ENCODE data around the gene ZBTB38. TPM values are rescaled to one million over a fixed set of nuclear protein-coding genes. Genes with fewer than 3 reads are reported as not detected.

ZBTB38 gene
- total RNA-seq, 1 experiment from 2014 or later: 21.8 TPM

DNA sequence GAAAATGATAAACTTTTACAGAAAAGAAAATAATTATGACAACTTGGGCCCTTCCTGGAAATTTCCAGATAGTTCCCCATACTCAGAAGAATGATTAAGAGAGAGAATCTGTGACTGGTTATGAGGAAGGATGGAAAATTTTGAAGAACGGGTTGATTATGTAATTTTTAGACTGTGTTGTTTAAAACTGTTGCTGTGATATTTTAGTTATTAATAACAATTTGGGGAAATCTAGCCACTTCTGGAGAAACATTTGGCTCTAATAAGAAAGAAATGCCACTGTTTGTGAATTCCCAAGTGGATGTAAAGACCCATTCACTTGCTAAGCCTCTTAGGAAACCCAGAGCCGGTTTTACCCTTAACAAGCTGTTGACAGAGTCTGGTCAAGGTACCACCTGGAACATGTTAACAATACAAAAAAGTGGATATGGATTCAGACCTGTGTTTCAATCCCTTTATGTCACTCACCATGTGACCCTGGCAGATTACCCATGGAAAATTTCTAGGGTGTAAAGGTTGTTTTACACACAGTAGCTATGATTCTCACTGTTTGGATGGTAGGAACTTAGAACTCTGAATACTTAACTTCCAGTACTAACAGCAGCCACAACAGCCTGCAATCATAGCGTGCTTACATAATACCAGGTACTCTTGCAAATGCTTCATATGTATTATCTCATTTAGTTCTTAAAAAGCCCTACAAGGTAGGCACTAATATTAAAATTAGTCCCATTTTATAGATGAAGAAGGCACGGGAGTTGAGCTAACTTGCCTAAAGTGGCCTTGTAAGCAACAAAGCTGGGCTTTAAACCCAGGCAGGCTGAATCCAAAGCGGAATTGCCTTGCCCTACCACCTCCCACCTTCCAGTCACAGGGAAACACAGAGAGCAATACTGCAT, 32.0 kb downstream of the ZBTB38 start:
- Histone ChIP-seq H3K4me3 (no peak overlapping the region), H3K4me1 (replicated peaks; ENCODE audit: insufficient read depth) (no peaks in the 10 kb centered on the region; the same call in none of the 2 replicates), H3K36me3 (ENCODE audit: low read depth) (no peaks in the 10 kb centered on the region), H2AFZ (no peak overlapping the region), H3F3A (ENCODE audit: insufficient read depth, low read depth) (peaks cover 16% of the 10 kb centered on the region; the same call in 1 of the 2 replicates), H3K27me3 (ENCODE audit: insufficient read depth, low read depth) (0 out of 2 replicates have a peak, but pooled peaks cover 5% of the 10 kb centered on the region), H4K20me1 (ENCODE audit: insufficient read depth) (no peaks in the 10 kb centered on the region), H3K4me2 (no peak overlapping the region), H3K9me2 (ENCODE audit: insufficient read depth) (no peaks in the 10 kb centered on the region), H3K9me3 (ENCODE audit: insufficient read depth, low read depth) (peaks cover 13% of the 10 kb centered on the region), H3K79me2 (ENCODE audit: low read depth) (no peaks in the 10 kb centered on the region), H3K27ac (no peak overlapping the region)
- no peak for DNase-seq
- no peak for TF ChIP-seq EZH2 (IDR thresholded peaks at IDR 0.05; ENCODE audit: low read depth)
- TF ChIP-seq, protein P1, sequence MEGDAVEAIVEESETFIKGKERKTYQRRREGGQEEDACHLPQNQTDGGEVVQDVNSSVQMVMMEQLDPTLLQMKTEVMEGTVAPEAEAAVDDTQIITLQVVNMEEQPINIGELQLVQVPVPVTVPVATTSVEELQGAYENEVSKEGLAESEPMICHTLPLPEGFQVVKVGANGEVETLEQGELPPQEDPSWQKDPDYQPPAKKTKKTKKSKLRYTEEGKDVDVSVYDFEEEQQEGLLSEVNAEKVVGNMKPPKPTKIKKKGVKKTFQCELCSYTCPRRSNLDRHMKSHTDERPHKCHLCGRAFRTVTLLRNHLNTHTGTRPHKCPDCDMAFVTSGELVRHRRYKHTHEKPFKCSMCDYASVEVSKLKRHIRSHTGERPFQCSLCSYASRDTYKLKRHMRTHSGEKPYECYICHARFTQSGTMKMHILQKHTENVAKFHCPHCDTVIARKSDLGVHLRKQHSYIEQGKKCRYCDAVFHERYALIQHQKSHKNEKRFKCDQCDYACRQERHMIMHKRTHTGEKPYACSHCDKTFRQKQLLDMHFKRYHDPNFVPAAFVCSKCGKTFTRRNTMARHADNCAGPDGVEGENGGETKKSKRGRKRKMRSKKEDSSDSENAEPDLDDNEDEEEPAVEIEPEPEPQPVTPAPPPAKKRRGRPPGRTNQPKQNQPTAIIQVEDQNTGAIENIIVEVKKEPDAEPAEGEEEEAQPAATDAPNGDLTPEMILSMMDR (conservative IDR thresholded peaks at IDR 0.05): no peak
- CTCF ChIA-PET: interaction anchor here (0.6 kb wide), 1 partner anchor 394 kb away, joined by 7 read pairs; no protein-coding TSS in a partner anchor
- intact Hi-C loops (cut with micrococcal nuclease; ENCODE audit: unreplicated experiment): loop anchor here (5.0 kb wide), 2 partner anchors 33 to 52 kb away; partner anchors contain the start of gene ZBTB38
- BruUV-seq (replicated peaks): no TSS peak
- POLR2A ChIA-PET (ENCODE audit: unreplicated experiment): no interaction called here

DNA sequence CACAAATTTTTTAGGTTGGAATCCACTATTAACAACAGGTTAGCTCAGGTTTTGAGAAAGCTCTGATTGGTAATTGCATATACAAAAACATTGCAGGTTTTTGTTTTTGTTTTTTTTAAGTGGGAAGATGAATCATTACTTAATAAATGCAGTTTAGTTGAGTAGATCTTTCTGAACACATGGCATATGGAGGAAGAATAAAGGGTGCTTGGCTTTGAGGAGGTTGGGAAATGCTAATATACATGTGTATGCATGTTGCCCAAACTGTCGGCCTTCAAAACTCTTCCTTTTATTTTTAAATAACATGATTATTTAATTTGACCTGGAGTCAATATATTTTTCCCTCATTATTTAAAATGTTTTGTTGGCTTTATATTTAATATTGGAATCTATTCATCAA, 32.8 kb downstream of the ZBTB38 start:
- H3K27me3 ChIP-seq (ENCODE audit: insufficient read depth, low read depth): 0 out of 2 replicates have a peak, but pooled peaks cover 5% of the 10 kb centered on the region
- no peak overlapping the region for H3K27ac ChIP-seq
- H3K79me2 ChIP-seq (ENCODE audit: low read depth): no peaks in the 10 kb centered on the region
- TF ChIP-seq EZH2 (IDR thresholded peaks at IDR 0.05; ENCODE audit: low read depth): no peak
- TF ChIP-seq, protein P1 (conservative IDR thresholded peaks at IDR 0.05): no peak
- no peak for DNase-seq
- BruUV-seq (replicated peaks): no TSS peak
- no peak overlapping the region for H3K4me2 ChIP-seq
- no peak overlapping the region for H2AFZ ChIP-seq
- H3K36me3 ChIP-seq (ENCODE audit: low read depth): no peaks in the 10 kb centered on the region
- CTCF ChIA-PET: interaction anchor here (0.6 kb wide), 2 partner anchors 135 to 394 kb away, joined by 5 to 7 read pairs; no protein-coding TSS in a partner anchor
- peaks cover 13% of the 10 kb centered on the region for H3K9me3 ChIP-seq (ENCODE audit: insufficient read depth, low read depth)
- H3F3A ChIP-seq (ENCODE audit: insufficient read depth, low read depth): peaks cover 17% of the 10 kb centered on the region; the same call in 1 of the 2 replicates
- no peaks in the 10 kb centered on the region; the same call in none of the 2 replicates for H3K4me1 ChIP-seq (replicated peaks; ENCODE audit: insufficient read depth)
- no peaks in the 10 kb centered on the region for H3K9me2 ChIP-seq (ENCODE audit: insufficient read depth)
- intact Hi-C loops (cut with micrococcal nuclease; ENCODE audit: unreplicated experiment): loop anchor here (5.0 kb wide), 2 partner anchors 34 to 51 kb away; partner anchors contain the start of gene ZBTB38
- no peak overlapping the region for H3K4me3 ChIP-seq
- POLR2A ChIA-PET (ENCODE audit: unreplicated experiment): no interaction called here
- no peaks in the 10 kb centered on the region for H4K20me1 ChIP-seq (ENCODE audit: insufficient read depth)
